Upper lobe of left lung (tissue), 4 donors: ENCODE measurements around the gene WAS.

ENCODE experiments used
- CTCF ChIP-seq, 6 experiments: fragments of 450-650 bp in 4 of 6; fragments of 200-600 bp in 2 of 6; sonication (generic) in 2 of 6; IDR thresholded peaks; one replicate each; pipeline ENCODE4 v1.5.1; 2016 to 2019; ENCODE audit warnings: antibody characterized with exemption in 6 of 6
- POLR2A ChIP-seq, 4 donors: fragments of 450-650 bp; IDR thresholded peaks; one replicate each; pipeline ENCODE4 v1.5.1; 2016 to 2017; ENCODE audit warnings: antibody characterized with exemption in 4 of 4, mild to moderate bottlenecking in 2 of 4
- POLR2AphosphoS5 ChIP-seq, 2 donors: sonication (generic); formaldehyde crosslinking; IDR thresholded peaks; one replicate each; pipeline ENCODE4 v1.5.1; 2017; ENCODE audit warnings: antibody characterized with exemption in 2 of 2

- TF ChIP-seq CTCF (IDR thresholded peaks at IDR 0.05): no peak
- no peak for TF ChIP-seq POLR2A (IDR thresholded peaks at IDR 0.05)
- TF ChIP-seq POLR2AphosphoS5 (IDR thresholded peaks at IDR 0.05): no peak
Observed at GRCh38 chrX:48700951-48701653, 17.5 kb downstream of the WAS start.
